ENCODE data around the gene KRTAP12-1.
"Not testable (repeated sequence)": the region's sequence is repeated elsewhere in the genome, so short reads cannot be mapped to it uniquely, and the experiment has no call there.

KRTAP12-1 gene

GRCh38 chr21:44644878-44645277 is 37.1 kb downstream of the KRTAP12-1 start:
- no peak for FAIRE-seq
- TF ChIP-seq POLR2A (IDR thresholded peaks at IDR 0.05; ENCODE audit: low read depth, low read length): no peak

GRCh38 chr21:44643741-44644310 is 38.1 kb downstream of the KRTAP12-1 start:
- no peak for TF ChIP-seq POLR2A (IDR thresholded peaks at IDR 0.05; ENCODE audit: low read depth, low read length)
- FAIRE-seq (no peak), DNase-seq (ENCODE audit: insufficient read length, low spot score) (no peak)

More at GRCh38 chr21:44644878-44645277, 37.1 kb downstream of the KRTAP12-1 start:
- no peak for DNase-seq (ENCODE audit: insufficient read length, low spot score)

GRCh38 chr21:44640761-44641160 is 41.2 kb downstream of the KRTAP12-1 start:
- DNase-seq (ENCODE audit: insufficient read length, low spot score): no peak
- no peak for FAIRE-seq
- TF ChIP-seq POLR2A (IDR thresholded peaks at IDR 0.05; ENCODE audit: low read depth, low read length): no peak

- TF ChIP-seq POLR2A (IDR thresholded peaks at IDR 0.05; ENCODE audit: low read depth, low read length): no peak
- DNase-seq (ENCODE audit: insufficient read length, low spot score) (no peak), FAIRE-seq (no peak)
Measured at GRCh38 chr21:44639331-44639655, 42.7 kb downstream of the KRTAP12-1 start.

- not testable (repeated sequence) for FAIRE-seq; DNase-seq (ENCODE audit: insufficient read length, low spot score)
Measured at GRCh38 chr21:44638506-44639330, 43.2 kb downstream of the KRTAP12-1 start.

GRCh38 chr21:44637851-44638348 is 44.1 kb downstream of the KRTAP12-1 start:
- not testable (repeated sequence) for FAIRE-seq; DNase-seq (ENCODE audit: insufficient read length, low spot score)

GRCh38 chr21:44637018-44637850 is 44.7 kb downstream of the KRTAP12-1 start, which contains the start of gene KRTAP10-10:
Gene KRTAP10-10 (plus strand): TSS chr21:44637356. CDS start chr21:44637418, 62 bp downstream.
- no peak for TF ChIP-seq POLR2A (IDR thresholded peaks at IDR 0.05; ENCODE audit: low read depth, low read length)
- FAIRE-seq: no peak
- no peak for DNase-seq (ENCODE audit: insufficient read length, low spot score)

GRCh38 chr21:44636209-44637017 is 45.5 kb downstream of the KRTAP12-1 start:
- no peak for FAIRE-seq
- TF ChIP-seq POLR2A (IDR thresholded peaks at IDR 0.05; ENCODE audit: low read depth, low read length): no peak
- no peak for DNase-seq (ENCODE audit: insufficient read length, low spot score)

- no peak for TF ChIP-seq POLR2A (IDR thresholded peaks at IDR 0.05; ENCODE audit: low read depth, low read length)
- FAIRE-seq: no peak
- DNase-seq (ENCODE audit: insufficient read length, low spot score): no peak
Measured at GRCh38 chr21:44632067-44632466, 49.9 kb downstream of the KRTAP12-1 start.

Data from H54 (cell line).